Thyroid gland (tissue), 4 donors: ENCODE results near the gene CIITA. TPM values are rescaled to one million over a fixed set of nuclear protein-coding genes. Genes with fewer than 3 reads are reported as not detected.

Experiments used
- DNase-seq, 2 donors: peaks; one replicate each; pipeline ENCODE4 v3.0.0-alpha.2; 2019
- H3K27ac ChIP-seq, 3 donors: fragments of 200-600 bp; sonication (generic); 1 replicate in 2 of 3; 2 replicates in 1 of 3; pipeline ENCODE4 v1.5.1; 2016 to 2019; ENCODE audit warnings: mild to moderate bottlenecking in 1 of 3, moderate library complexity in 1 of 3
- H3K27me3 ChIP-seq: fragments of 200-600 bp; sonication (generic); one replicate; pipeline ENCODE4 v1.5.1; 2019
- H3K36me3 ChIP-seq, 2 donors: fragments of 200-600 bp; sonication (generic); one replicate each; pipeline ENCODE4 v1.5.1; 2016 to 2019
- H3K4me1 ChIP-seq, 2 donors: fragments of 200-600 bp; sonication (generic); one replicate each; pipeline ENCODE4 v1.5.1; 2017 to 2019
- H3K4me3 ChIP-seq, 3 donors: fragments of 200-600 bp; sonication (generic); replicated peaks in 1 of 3; 1 replicate in 2 of 3; 2 replicates in 1 of 3; pipeline ENCODE4 v1.5.1; 2016; ENCODE audit warnings: mild to moderate bottlenecking in 1 of 3
- H3K9me3 ChIP-seq: fragments of 200-600 bp; sonication (generic); one replicate; pipeline ENCODE4 v1.5.1; 2017
- POLR2A ChIP-seq, 2 donors: fragments of 450-650 bp; IDR thresholded peaks; one replicate each; pipeline ENCODE4 v1.6.1; 2017; ENCODE audit warnings: antibody characterized with exemption in 2 of 2, mild to moderate bottlenecking in 2 of 2, moderate library complexity in 1 of 2
- WGBS, 2 donors: methylation state at CpG; one replicate each; pipeline ENCODE4 v1.1.5; 2017; 5-methylcytosine and 5-hydroxymethylcytosine counted together
- intact Hi-C: fragments of 100-400 bp; cut with DNase I; formaldehyde crosslinking; loops from one replicate; pipeline ENCODE4 v1.15.1; 2023
- total RNA-seq, 4 donors: library from RNA; depleted of rRNA; stranded (reverse); fragments of >200 nt; gene quantifications; one replicate each; pipeline ENCODE4 v1.2.3, GENCODE V29; 2016
- TF ChIP-seq, protein P1 (sequence below), 6 experiments: fragments of 200-600 bp in 3 of 6; fragments of 450-650 bp in 3 of 6; sonication (generic) in 3 of 6; IDR thresholded peaks; one replicate each; pipeline ENCODE4 v1.5.1; 2016 to 2019; ENCODE audit warnings: antibody characterized with exemption in 6 of 6, mild to moderate bottlenecking in 2 of 6, inconsistent platforms in 1 of 6, moderate library complexity in 1 of 6

CIITA gene
- total RNA-seq, 4 donors from 2014 or later = 1.8 to 14.3 (median 10.0) TPM

GRCh38 chr16:10954903-10955302 is 77.9 kb downstream of the CIITA start:
- no peaks in the 10 kb centered on the region for H3K9me3 ChIP-seq
- no peaks in the 10 kb centered on the region for H3K36me3 ChIP-seq
- H3K27me3 ChIP-seq = no peaks in the 10 kb centered on the region
- no peak for DNase-seq
- no peak for TF ChIP-seq POLR2A (IDR thresholded peaks at IDR 0.05)
- TF ChIP-seq, protein P1, sequence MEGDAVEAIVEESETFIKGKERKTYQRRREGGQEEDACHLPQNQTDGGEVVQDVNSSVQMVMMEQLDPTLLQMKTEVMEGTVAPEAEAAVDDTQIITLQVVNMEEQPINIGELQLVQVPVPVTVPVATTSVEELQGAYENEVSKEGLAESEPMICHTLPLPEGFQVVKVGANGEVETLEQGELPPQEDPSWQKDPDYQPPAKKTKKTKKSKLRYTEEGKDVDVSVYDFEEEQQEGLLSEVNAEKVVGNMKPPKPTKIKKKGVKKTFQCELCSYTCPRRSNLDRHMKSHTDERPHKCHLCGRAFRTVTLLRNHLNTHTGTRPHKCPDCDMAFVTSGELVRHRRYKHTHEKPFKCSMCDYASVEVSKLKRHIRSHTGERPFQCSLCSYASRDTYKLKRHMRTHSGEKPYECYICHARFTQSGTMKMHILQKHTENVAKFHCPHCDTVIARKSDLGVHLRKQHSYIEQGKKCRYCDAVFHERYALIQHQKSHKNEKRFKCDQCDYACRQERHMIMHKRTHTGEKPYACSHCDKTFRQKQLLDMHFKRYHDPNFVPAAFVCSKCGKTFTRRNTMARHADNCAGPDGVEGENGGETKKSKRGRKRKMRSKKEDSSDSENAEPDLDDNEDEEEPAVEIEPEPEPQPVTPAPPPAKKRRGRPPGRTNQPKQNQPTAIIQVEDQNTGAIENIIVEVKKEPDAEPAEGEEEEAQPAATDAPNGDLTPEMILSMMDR (IDR thresholded peaks at IDR 0.05) = no peak
- peaks cover 0 to 4% of the 10 kb centered on the region in 2 donors for H3K4me1 ChIP-seq
- 95 to 96% methylated on average over 6 to 7 of the region's 7 CpGs for WGBS, 2 donors
- H3K27ac ChIP-seq = no peak overlapping the region
- no peak overlapping the region for H3K4me3 ChIP-seq
- intact Hi-C loops = no loop called here

- 87 to 89% methylated on average over 6 of the region's 6 CpGs for WGBS, 2 donors
- no peak overlapping the region for H3K27ac ChIP-seq
- intact Hi-C loops = no loop called here
- H3K36me3 ChIP-seq = peaks cover 6 to 7% of the 10 kb centered on the region in 2 donors
- H3K9me3 ChIP-seq = no peaks in the 10 kb centered on the region
- no peak for DNase-seq
- H3K4me3 ChIP-seq = no peak overlapping the region
- TF ChIP-seq, protein P1 (IDR thresholded peaks at IDR 0.05) = no peak
- TF ChIP-seq POLR2A (IDR thresholded peaks at IDR 0.05) = no peak
- H3K4me1 ChIP-seq = peaks cover 0 to 4% of the 10 kb centered on the region in 2 donors
- no peaks in the 10 kb centered on the region for H3K27me3 ChIP-seq
These were observed 80.9 kb downstream of the CIITA start for GRCh38 chr16:10957771-10958482.

DNA sequence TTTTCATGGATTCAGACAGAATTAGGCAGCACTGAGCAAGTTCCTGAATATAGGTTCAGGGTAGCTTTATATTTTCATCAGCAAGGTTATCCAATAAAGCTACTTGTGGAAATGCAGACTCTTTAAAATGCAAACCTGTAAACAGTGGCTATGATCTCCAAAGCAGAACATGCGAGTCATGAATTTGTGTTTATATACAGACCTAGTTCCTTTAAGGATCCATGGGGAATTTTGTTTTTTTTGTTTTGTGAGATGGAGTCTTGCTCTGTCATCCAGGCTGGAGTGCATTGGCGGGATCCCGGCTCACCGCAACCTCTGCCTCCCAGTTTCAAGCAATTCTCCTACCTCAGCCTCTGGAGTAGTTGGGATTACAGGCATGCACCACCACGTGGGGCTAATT is 82.2 kb downstream of the CIITA start:
- H3K36me3 ChIP-seq = peaks cover 11 to 14% of the 10 kb centered on the region in 2 donors
- H3K4me1 ChIP-seq = peaks cover 0 to 1% of the 10 kb centered on the region in 2 donors
- no peak overlapping the region for H3K4me3 ChIP-seq
- no peaks in the 10 kb centered on the region for H3K27me3 ChIP-seq
- H3K27ac ChIP-seq = no peak overlapping the region
- no peak for DNase-seq
- no peak for TF ChIP-seq POLR2A (IDR thresholded peaks at IDR 0.05)
- TF ChIP-seq, protein P1 (IDR thresholded peaks at IDR 0.05) = no peak
- intact Hi-C loops = no loop called here
- H3K9me3 ChIP-seq = no peaks in the 10 kb centered on the region
- WGBS, 2 donors = 88 to 92% methylated on average over 5 of the region's 5 CpGs

GRCh38 chr16:10961231-10961630 is 84.2 kb downstream of the CIITA start:
- no peak overlapping the region for H3K27ac ChIP-seq
- DNase-seq = no peak
- TF ChIP-seq POLR2A (IDR thresholded peaks at IDR 0.05) = no peak
- TF ChIP-seq, protein P1 (IDR thresholded peaks at IDR 0.05) = no peak
- H3K36me3 ChIP-seq = peaks cover 11 to 14% of the 10 kb centered on the region in 2 donors
- no peaks in the 10 kb centered on the region for H3K9me3 ChIP-seq
- intact Hi-C loops = loop anchor here (5.0 kb wide), 1 partner anchor 441 kb away; no protein-coding TSS in a partner anchor
- no peak overlapping the region for H3K4me3 ChIP-seq
- no peaks in the 10 kb centered on the region for H3K4me1 ChIP-seq
- no peaks in the 10 kb centered on the region for H3K27me3 ChIP-seq
- WGBS, 2 donors = 84 to 86% methylated on average over 7 of the region's 7 CpGs
